PFSK-1 (cell line): ENCODE measurements around the gene KCNH6.

ENCODE experiments used
- FOXP2 ChIP-seq: optimal IDR thresholded peaks from 2 replicates; pipeline ENCODE3; 2011; ENCODE audit warnings: borderline replicate concordance, control low read depth, inconsistent platforms; ENCODE audit not compliant: insufficient read depth; ENCODE audit errors: extremely low read length, extremely low read depth
- POLR2AphosphoS5 ChIP-seq: IDR thresholded peaks from 2 replicates; pipeline ENCODE4 v1.6.1; 2012; ENCODE audit warnings: low read depth, mild to moderate bottlenecking, control low read depth, low read length, moderate library complexity
- SIN3A ChIP-seq: IDR thresholded peaks from 2 replicates; pipeline ENCODE4 v1.6.1; 2012; ENCODE audit warnings: mild to moderate bottlenecking, low read length, moderate library complexity, borderline replicate concordance; ENCODE audit not compliant: insufficient read depth
- TAF1 ChIP-seq: IDR thresholded peaks from 2 replicates; pipeline ENCODE4 v1.6.1; 2012; ENCODE audit warnings: low read length, control low read depth, borderline replicate concordance; ENCODE audit not compliant: insufficient read depth
- TF ChIP-seq, protein P1 (sequence below), 2 experiments: IDR thresholded peaks; 2 replicates each; pipeline versions ENCODE4 v1.6.1 to v1.8.0; 2011 to 2012; ENCODE audit warnings: low read depth in 2 of 2, low read length in 2 of 2, control low read depth in 1 of 2, inconsistent platforms in 1 of 2, mild to moderate bottlenecking in 1 of 2, moderate library complexity in 1 of 2; ENCODE audit not compliant: insufficient read depth in 1 of 2

KCNH6 gene

GRCh38 chr17:63489291-63489690 lies 33.9 kb upstream of the KCNH6 start:
- TF ChIP-seq SIN3A = no peak
- TF ChIP-seq TAF1 = no peak

GRCh38 chr17:63490329-63490728 lies 32.8 kb upstream of the KCNH6 start:
- TF ChIP-seq, protein P1, sequence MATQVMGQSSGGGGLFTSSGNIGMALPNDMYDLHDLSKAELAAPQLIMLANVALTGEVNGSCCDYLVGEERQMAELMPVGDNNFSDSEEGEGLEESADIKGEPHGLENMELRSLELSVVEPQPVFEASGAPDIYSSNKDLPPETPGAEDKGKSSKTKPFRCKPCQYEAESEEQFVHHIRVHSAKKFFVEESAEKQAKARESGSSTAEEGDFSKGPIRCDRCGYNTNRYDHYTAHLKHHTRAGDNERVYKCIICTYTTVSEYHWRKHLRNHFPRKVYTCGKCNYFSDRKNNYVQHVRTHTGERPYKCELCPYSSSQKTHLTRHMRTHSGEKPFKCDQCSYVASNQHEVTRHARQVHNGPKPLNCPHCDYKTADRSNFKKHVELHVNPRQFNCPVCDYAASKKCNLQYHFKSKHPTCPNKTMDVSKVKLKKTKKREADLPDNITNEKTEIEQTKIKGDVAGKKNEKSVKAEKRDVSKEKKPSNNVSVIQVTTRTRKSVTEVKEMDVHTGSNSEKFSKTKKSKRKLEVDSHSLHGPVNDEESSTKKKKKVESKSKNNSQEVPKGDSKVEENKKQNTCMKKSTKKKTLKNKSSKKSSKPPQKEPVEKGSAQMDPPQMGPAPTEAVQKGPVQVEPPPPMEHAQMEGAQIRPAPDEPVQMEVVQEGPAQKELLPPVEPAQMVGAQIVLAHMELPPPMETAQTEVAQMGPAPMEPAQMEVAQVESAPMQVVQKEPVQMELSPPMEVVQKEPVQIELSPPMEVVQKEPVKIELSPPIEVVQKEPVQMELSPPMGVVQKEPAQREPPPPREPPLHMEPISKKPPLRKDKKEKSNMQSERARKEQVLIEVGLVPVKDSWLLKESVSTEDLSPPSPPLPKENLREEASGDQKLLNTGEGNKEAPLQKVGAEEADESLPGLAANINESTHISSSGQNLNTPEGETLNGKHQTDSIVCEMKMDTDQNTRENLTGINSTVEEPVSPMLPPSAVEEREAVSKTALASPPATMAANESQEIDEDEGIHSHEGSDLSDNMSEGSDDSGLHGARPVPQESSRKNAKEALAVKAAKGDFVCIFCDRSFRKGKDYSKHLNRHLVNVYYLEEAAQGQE (IDR thresholded peaks at IDR 0.05; ENCODE audit: insufficient read depth in 1 of 2, low read depth in 2 of 2, low read length in 2 of 2) = no peak
- TF ChIP-seq TAF1 (no peak), POLR2AphosphoS5 (no peak), FOXP2 (no peak), SIN3A (no peak)

GRCh38 chr17:63490858-63491400 lies 32.2 kb upstream of the KCNH6 start:
- no peak for TF ChIP-seq POLR2AphosphoS5
- no peak for TF ChIP-seq SIN3A

DNA sequence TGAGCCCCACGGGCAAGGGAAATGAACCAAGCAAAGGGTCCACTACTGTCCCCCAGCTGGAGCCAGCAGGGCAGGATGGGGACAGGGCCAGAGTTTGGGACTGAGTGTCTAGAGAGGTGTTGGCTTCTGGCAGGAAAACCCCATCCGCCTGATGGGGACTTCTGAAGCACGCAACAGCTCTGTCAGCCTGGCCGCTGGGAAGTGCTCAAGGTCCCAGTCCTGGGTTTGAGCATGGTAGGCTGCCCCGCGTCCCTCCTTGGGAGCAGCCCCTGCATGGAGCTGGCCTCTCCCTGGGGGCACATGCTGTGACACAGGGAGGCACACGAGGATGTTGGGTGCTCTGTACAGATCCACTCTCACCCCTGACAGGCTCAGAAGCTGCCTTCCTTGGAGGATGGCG lies 31.7 kb upstream of the KCNH6 start:
- TF ChIP-seq, protein P1 (IDR thresholded peaks at IDR 0.05; ENCODE audit: insufficient read depth in 1 of 2, low read depth in 2 of 2, low read length in 2 of 2) = no peak
- TF ChIP-seq FOXP2 = no peak
- TF ChIP-seq POLR2AphosphoS5 = no peak

- TF ChIP-seq POLR2AphosphoS5 = no peak
- TF ChIP-seq TAF1 = no peak
- no peak for TF ChIP-seq SIN3A
- no peak for TF ChIP-seq FOXP2
- TF ChIP-seq, protein P1 (IDR thresholded peaks at IDR 0.05; ENCODE audit: insufficient read depth in 1 of 2, low read depth in 2 of 2, low read length in 2 of 2) = no peak
These were observed 31.1 kb upstream of the KCNH6 start for GRCh38 chr17:63491977-63492618.

DNA sequence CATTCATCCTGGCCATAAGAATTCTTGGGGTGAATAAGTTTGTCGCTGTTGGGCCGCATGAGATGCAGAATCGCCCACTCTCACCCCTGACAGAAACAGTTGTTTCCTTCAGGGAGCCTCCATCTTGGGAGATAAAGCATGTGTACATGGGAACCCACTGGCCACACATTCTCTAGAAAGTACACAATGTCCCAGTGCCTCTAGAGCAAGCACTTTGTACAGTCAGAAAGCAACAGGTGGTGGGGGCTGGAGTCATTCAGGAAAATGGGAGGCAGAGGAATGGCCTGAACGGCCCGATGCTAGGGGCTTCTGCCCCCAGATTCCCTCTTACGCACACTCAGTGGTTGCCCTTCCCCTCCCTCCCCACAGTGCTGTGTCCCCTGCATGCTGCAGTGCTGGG lies 30.2 kb upstream of the KCNH6 start:
- TF ChIP-seq, protein P1 (IDR thresholded peaks at IDR 0.05; ENCODE audit: insufficient read depth in 1 of 2, low read depth in 2 of 2, low read length in 2 of 2) = no peak
- TF ChIP-seq SIN3A (no peak), POLR2AphosphoS5 (no peak), TAF1 (no peak)
